Mucosa of stomach (tissue), 1 donor: ENCODE data around the gene KMT2C.
"Not testable (repeated sequence)": the region's sequence is repeated elsewhere in the genome, so short reads cannot be mapped to it uniquely, and the experiment has no call there.

ENCODE experiments used
- H3K27me3 ChIP-seq: one replicate; pipeline ENCODE4 v1.7.0; 2013; ENCODE audit warnings: mild to moderate bottlenecking, low read length; ENCODE audit not compliant: control insufficient read depth, insufficient read depth
- H3K36me3 ChIP-seq: one replicate; pipeline ENCODE4 v1.7.0; 2013; ENCODE audit warnings: low read length; ENCODE audit not compliant: control insufficient read depth, insufficient read depth
- H3K4me1 ChIP-seq: one replicate; pipeline ENCODE4 v1.7.0; 2013; ENCODE audit warnings: mild to moderate bottlenecking, low read length; ENCODE audit not compliant: control insufficient read depth, insufficient read depth
- H3K4me3 ChIP-seq: one replicate; pipeline ENCODE4 v1.7.0; 2013; ENCODE audit warnings: low read length
- H3K9ac ChIP-seq: one replicate; pipeline ENCODE4 v1.7.0; 2013; ENCODE audit warnings: mild to moderate bottlenecking, low read length, moderate library complexity
- H3K9me3 ChIP-seq: one replicate; pipeline ENCODE4 v1.7.0; 2013; ENCODE audit warnings: mild to moderate bottlenecking, low read length, moderate library complexity; ENCODE audit not compliant: control insufficient read depth
- donor health status: Pancreatic carcinoma.

Gene KMT2C

DNA sequence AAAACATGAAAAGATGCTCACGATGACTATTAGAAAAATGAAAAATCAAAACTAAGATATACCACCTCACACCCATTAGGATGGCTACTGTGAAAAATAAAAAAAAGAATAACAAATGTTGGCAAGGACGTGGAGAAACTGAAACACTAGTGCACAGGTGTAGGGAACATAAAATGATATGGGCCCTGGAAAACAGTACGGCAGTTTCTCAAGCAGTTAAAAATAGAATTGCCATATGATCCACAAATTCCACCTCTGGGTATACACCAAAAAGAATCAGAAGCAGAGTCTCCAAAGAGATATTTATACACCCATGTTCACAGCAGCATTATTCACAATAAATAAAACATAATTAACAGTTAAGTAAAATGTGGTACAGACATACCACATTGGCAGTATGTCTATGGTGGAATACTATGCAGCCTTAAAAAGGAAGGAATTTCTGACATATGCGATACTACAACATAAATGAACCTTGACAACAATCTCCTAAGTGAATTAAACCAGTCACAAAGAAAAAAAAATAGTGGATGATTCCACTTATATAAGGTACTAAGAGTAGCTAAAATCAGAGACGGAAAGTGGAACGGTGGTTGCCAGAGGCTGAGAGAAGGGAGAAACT lies 69.7 kb downstream of the KMT2C start:
- Histone ChIP-seq H3K9me3 (no peaks in the 10 kb centered on the region), H3K9ac (no peak overlapping the region), H3K4me1 (peaks cover 4% of the 10 kb centered on the region), H3K36me3 (no peaks in the 10 kb centered on the region), H3K4me3 (no peak overlapping the region), H3K27me3 (no peaks in the 10 kb centered on the region)

DNA sequence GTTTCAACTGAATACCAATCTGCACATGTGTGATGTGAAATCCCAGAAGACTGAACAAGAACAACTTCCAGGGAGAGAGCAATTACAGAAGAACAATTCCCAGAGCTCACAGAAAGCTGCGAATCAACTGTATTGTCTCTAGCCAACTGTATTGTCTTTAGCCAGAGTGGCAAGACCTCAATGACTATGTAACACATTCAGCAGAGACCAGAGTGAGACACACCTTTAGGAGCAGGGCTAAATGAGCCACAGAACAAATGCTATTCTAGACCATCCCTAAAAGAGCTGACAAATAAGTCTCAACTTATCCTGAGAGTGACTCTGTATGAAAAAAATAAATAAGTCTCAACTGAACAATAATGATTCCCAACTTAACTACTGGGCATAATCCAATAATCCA lies 72.0 kb downstream of the KMT2C start:
- no peaks in the 10 kb centered on the region for H3K4me1 ChIP-seq
- H3K9me3 ChIP-seq = no peaks in the 10 kb centered on the region
- no peak overlapping the region for H3K9ac ChIP-seq
- H3K4me3 ChIP-seq = no peak overlapping the region
- H3K27me3 ChIP-seq = no peaks in the 10 kb centered on the region
- no peaks in the 10 kb centered on the region for H3K36me3 ChIP-seq

DNA sequence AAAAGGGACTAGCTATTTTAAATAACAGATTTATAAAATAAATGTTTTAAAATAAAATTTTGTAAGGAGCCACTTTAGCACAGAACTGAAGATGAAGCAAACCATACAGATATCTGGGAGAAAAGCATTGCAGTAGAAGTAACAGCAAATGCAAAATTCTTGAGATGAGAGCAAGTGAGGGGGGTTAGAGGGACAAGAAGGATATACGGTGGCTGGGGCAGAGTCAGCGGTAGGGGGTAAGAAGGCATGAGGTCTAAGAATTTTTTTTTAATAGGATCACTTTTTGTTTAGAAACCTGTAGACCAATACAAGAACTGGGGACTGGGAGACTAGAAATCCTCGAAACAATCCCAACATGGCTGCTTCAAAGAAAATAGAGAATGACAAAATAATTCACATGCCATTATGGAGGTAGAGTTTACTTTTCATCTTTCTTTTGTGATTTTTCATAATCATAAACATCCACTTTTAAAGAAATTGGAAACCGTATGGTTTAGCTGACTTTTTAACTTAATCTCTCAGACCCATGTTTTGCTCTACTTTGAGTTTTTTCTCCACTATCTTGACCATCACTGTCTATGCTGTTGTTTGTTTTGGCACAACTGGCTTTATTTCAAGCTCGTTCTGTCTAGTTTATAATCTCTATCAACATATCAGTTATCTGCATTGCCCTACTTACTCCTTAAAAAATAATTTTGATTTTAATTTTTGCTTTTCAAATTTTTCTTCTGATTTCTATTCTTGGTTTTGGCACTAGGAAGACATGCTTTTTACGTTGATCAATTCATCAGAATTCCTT lies 73.5 kb downstream of the KMT2C start:
- no peak overlapping the region for H3K9ac ChIP-seq
- no peaks in the 10 kb centered on the region for H3K36me3 ChIP-seq
- H3K4me3 ChIP-seq = no peak overlapping the region
- H3K4me1 ChIP-seq = no peaks in the 10 kb centered on the region
- no peaks in the 10 kb centered on the region for H3K27me3 ChIP-seq
- no peaks in the 10 kb centered on the region for H3K9me3 ChIP-seq

DNA sequence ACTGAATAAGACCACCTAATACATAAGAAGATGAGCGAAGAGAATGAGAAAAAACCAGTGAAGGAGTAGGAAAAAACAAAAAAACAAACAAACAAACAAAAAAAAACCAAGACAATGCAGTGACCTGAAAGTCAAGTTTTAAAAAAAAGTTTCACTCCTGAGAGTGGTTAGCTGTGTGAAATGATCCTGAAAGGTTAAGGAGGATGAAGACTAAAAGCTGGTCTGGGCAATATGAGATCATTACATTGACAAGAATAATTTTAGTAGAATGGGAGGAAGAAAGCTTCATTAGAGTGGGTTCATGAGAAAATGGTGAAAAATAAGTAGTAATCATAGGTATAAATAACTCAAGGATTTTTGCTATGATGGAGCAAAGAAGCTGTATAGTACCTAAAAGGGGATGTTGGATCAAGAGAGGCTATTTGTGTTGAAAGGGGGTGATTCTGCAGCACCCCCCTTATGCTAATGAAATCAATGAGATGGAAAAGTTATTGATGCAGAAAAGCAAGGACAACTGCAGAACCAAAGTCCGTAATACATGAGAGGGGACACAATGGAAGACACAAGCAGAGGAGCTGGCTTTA lies 80.2 kb downstream of the KMT2C start:
- Histone ChIP-seq H3K4me3 (no peak overlapping the region), H3K36me3 (no peaks in the 10 kb centered on the region), H3K9me3 (no peaks in the 10 kb centered on the region), H3K9ac (no peak overlapping the region), H3K27me3 (no peaks in the 10 kb centered on the region), H3K4me1 (no peaks in the 10 kb centered on the region)

DNA sequence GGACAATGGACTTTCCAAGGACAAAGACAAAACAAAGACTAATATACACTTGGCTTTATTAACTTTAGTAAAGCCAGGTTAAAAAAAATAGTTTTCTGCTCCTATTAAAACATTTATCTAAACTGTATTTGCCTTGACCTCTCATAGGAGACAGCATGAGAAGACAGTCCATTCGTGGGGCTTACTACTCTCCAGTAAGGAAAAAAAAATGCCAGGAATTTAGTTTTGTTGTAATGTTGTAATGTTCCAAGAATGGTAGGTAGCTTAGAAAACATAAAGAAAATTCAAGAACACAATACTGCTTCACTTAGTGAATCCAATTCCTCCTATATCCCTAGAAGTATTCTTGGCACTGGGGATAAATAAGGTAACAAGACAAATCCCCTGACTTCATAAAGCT lies 81.7 kb downstream of the KMT2C start:
- Histone ChIP-seq H3K4me1 (no peaks in the 10 kb centered on the region), H3K27me3 (no peaks in the 10 kb centered on the region), H3K36me3 (no peaks in the 10 kb centered on the region), H3K4me3 (no peak overlapping the region), H3K9ac (no peak overlapping the region), H3K9me3 (no peaks in the 10 kb centered on the region)

DNA sequence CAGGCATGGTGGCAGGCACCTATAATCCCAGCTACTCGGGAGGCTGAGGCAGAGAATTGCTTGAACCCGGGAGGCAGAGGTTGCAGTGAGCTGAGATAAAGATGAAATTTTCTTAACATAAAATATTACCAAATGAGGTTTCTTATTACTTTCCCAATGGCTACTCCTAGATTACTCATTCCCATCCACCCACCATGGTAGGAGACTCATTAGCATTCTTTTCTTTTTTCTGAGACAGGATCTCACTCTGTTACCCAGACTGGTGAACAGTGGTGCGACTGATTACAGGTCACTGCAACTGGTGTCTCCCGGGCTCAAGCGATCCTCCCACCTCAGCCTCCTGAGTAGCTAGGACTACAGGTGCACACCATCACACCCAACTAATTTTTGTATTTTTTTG lies 82.5 kb downstream of the KMT2C start:
- not testable (repeated sequence) for H3K4me3 ChIP-seq, H3K36me3 ChIP-seq, H3K27me3 ChIP-seq, H3K9me3 ChIP-seq, H3K9ac ChIP-seq, H3K4me1 ChIP-seq

DNA sequence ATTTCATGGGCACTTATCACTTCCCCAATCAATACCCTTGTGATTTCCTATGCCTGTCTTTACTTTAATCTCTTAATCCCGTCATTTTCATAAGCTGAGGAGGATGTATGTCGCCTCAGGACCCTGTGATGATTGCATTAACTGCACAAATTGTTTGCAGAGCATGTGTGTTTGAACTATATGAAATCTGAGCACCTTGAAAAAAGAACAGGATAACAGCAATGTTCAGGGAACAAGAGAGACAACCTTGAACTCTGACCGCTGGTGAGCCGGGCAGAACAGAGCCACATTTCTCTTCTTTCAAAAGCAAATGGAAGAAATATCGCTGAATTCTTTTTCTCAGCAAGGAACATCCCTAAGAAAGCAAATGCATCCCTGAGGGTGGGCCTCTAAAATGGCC lies 84.1 kb downstream of the KMT2C start:
- H3K9ac ChIP-seq, H3K27me3 ChIP-seq, H3K36me3 ChIP-seq, H3K4me3 ChIP-seq, H3K4me1 ChIP-seq, H3K9me3 ChIP-seq: not testable (repeated sequence)

DNA sequence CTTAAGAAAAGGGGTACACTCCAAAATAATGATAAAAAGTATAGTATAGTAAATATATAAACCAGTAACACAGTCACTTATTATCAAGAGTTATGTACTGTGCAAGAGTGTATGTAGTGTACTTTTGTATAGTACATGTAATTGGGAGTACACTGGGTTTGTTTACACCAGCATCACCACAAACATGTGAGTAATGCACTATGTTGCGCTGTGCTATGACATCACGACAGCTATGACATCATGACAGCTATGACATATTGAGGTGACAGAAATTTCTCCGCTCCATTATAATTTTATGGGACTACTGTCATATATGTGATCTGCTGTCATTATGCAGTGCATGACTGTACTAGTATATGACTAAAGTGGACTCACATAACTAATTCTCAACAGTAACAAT lies 84.6 kb downstream of the KMT2C start:
- H3K9ac ChIP-seq = no peak overlapping the region
- no peak overlapping the region for H3K4me3 ChIP-seq
- no peaks in the 10 kb centered on the region for H3K9me3 ChIP-seq
- H3K27me3 ChIP-seq = no peaks in the 10 kb centered on the region
- H3K36me3 ChIP-seq = no peaks in the 10 kb centered on the region
- no peaks in the 10 kb centered on the region for H3K4me1 ChIP-seq

DNA sequence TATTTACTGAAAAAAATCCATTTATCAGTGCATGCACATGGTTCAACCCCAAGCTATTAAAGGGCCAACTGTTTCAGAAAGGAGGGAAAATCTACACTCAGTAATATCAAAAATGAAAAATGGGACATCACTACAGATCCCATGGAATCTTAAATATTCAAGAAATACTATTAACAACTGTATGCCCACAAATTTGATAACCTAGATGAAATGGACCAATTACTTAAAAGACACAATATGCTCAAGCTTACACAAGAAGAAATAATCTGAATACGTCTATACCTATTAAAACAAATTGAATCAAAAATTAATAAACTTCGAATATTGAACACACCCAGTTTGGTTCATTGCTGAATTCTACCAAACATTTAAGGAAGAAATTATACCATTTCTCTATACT lies 87.9 kb downstream of the KMT2C start:
- H3K9ac ChIP-seq = no peak overlapping the region
- no peaks in the 10 kb centered on the region for H3K4me1 ChIP-seq
- no peaks in the 10 kb centered on the region for H3K27me3 ChIP-seq
- no peaks in the 10 kb centered on the region for H3K9me3 ChIP-seq
- no peaks in the 10 kb centered on the region for H3K36me3 ChIP-seq
- H3K4me3 ChIP-seq = no peak overlapping the region

DNA sequence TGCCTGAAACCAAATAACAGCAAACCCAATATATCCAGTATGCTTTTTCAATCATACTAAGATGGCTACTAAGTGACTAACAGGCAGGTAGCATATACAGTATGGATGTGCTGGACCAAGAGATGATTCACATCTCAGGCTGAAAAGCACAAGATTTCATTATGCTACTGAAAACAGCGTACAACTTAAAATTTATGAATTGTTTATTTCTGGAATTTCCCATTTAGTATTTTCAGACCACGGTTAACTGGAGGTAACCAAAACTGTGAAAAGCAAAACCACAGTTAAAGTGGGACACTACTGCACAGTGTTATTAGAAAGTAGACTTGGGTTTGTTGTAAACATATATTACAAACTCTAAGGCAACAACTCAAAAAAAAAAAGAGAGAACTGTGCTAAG lies 91.5 kb downstream of the KMT2C start:
- H3K27me3 ChIP-seq = no peaks in the 10 kb centered on the region
- no peaks in the 10 kb centered on the region for H3K4me1 ChIP-seq
- no peaks in the 10 kb centered on the region for H3K36me3 ChIP-seq
- no peak overlapping the region for H3K4me3 ChIP-seq
- no peak overlapping the region for H3K9ac ChIP-seq
- no peaks in the 10 kb centered on the region for H3K9me3 ChIP-seq

DNA sequence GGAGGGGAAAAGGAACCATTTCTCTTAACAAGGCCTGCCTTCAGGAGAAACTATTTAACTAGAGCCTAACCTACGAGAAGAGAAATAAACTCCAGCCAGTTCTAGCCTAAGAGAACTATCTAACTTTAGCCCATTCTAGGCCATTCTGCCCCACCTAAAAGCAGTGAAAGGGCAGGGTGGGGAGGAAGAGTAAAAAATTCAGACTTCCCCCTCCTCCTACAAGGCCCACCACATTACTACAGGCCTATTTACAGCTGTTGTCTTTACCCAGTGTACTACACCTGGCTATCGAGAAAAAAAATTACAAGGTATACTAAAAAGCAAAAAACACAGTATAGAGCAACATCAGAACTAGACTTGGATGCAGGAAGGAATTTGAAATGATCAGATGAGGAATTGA lies 93.0 kb downstream of the KMT2C start:
- Histone ChIP-seq H3K9ac (no peak overlapping the region), H3K4me3 (no peak overlapping the region), H3K36me3 (no peaks in the 10 kb centered on the region), H3K9me3 (no peaks in the 10 kb centered on the region), H3K4me1 (no peaks in the 10 kb centered on the region), H3K27me3 (no peaks in the 10 kb centered on the region)

DNA sequence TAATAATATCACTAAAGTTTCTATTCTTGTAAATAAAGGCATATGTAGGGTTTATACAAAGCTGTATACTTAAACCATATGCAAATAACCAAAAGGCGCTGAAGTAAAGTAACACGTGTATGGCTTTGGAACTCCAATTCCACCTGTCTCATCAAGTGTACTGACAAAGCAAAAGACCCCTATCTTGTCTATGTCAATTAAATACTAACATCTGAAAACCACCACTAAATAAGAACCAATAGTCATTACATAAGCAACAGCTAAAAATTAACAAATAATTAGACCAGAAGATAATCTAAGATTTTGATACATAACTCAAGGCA lies 93.9 kb downstream of the KMT2C start:
- no peaks in the 10 kb centered on the region for H3K9me3 ChIP-seq
- H3K4me1 ChIP-seq = peaks cover under 1% of the 10 kb centered on the region
- H3K4me3 ChIP-seq = no peak overlapping the region
- no peak overlapping the region for H3K9ac ChIP-seq
- no peaks in the 10 kb centered on the region for H3K27me3 ChIP-seq
- no peaks in the 10 kb centered on the region for H3K36me3 ChIP-seq
